ENCODE data around the gene OPCML.

The OPCML gene

DNA sequence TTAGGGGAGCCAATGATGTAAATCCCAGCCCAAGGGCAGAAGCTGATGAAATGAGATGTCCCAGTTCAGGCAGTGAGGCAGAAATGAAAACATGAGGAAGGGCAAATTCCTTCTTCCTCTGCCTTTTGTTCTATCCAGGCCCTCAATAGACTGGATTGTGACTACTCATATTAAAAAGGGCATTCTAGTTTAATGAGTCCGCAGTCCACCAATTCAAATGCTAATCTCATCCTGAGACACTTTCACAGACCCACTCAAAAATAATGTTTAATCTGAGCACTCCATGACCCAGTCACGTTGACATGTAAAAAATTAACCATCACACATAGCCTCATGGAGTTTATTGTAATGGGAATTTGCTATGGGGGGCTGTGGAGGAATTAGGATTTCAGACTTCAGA lies 717.9 kb downstream of the OPCML start:
- no peak overlapping the region for H3K4me3 ChIP-seq (ENCODE audit: low read depth, low read length, poor library complexity, severe bottlenecking)
- no peaks in the 10 kb centered on the region for H3K9me3 ChIP-seq (ENCODE audit: low read length)
- TF ChIP-seq, protein P1, sequence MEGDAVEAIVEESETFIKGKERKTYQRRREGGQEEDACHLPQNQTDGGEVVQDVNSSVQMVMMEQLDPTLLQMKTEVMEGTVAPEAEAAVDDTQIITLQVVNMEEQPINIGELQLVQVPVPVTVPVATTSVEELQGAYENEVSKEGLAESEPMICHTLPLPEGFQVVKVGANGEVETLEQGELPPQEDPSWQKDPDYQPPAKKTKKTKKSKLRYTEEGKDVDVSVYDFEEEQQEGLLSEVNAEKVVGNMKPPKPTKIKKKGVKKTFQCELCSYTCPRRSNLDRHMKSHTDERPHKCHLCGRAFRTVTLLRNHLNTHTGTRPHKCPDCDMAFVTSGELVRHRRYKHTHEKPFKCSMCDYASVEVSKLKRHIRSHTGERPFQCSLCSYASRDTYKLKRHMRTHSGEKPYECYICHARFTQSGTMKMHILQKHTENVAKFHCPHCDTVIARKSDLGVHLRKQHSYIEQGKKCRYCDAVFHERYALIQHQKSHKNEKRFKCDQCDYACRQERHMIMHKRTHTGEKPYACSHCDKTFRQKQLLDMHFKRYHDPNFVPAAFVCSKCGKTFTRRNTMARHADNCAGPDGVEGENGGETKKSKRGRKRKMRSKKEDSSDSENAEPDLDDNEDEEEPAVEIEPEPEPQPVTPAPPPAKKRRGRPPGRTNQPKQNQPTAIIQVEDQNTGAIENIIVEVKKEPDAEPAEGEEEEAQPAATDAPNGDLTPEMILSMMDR (IDR thresholded peaks at IDR 0.05; ENCODE audit: low read length): no peak
- TF ChIP-seq EZH2 (IDR thresholded peaks at IDR 0.05; ENCODE audit: borderline replicate concordance, low read length): no peak
- no peaks in the 10 kb centered on the region for H3F3A ChIP-seq (ENCODE audit: insufficient read depth, low read length)
- H3K9me2 ChIP-seq (ENCODE audit: low read depth, low read length): no peaks in the 10 kb centered on the region
- H3K27me3 ChIP-seq (ENCODE audit: insufficient read depth, low read length): no peaks in the 10 kb centered on the region
- H3K79me2 ChIP-seq (ENCODE audit: insufficient read depth, low read length): no peaks in the 10 kb centered on the region
- H3K9ac ChIP-seq (ENCODE audit: low read length): no peak overlapping the region
- no peak overlapping the region for H3K4me2 ChIP-seq (ENCODE audit: low read length)
- no peaks in the 10 kb centered on the region for H4K20me1 ChIP-seq (ENCODE audit: insufficient read depth, low read length)
- no peaks in the 10 kb centered on the region for H3K4me1 ChIP-seq (ENCODE audit: insufficient read depth, low read length, severe bottlenecking)
- no peak overlapping the region for H3K27ac ChIP-seq (ENCODE audit: low read depth, low read length, poor library complexity, severe bottlenecking)
- H3K36me3 ChIP-seq (ENCODE audit: insufficient read depth, low read length): no peaks in the 10 kb centered on the region
- no peak overlapping the region for H2AFZ ChIP-seq (ENCODE audit: low read length)

DNA sequence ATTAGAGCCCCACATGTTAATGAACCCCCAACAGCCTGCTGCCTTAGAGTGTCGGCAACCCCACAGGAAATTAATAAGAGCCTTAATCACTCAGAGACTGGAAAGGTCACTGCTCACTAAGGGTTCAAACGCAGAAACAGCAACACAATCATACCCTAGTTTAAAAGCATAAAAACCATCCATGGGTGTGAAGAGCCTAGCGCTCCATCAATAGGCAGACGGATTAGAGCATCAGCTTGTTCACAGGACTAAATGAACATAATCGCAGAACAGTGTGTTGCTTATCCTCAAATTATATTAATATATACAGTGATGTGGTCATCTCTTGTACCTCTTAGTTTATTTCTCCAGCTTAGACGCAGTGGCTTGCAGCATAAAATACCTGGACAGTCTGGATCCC lies 720.7 kb downstream of the OPCML start:
- no peaks in the 10 kb centered on the region for H3K4me1 ChIP-seq (ENCODE audit: insufficient read depth, low read length, severe bottlenecking)
- H3K9ac ChIP-seq (ENCODE audit: low read length): no peak overlapping the region
- no peak overlapping the region for H3K4me3 ChIP-seq (ENCODE audit: low read depth, low read length, poor library complexity, severe bottlenecking)
- H3K9me2 ChIP-seq (ENCODE audit: low read depth, low read length): no peaks in the 10 kb centered on the region
- no peaks in the 10 kb centered on the region for H3K27me3 ChIP-seq (ENCODE audit: insufficient read depth, low read length)
- TF ChIP-seq, protein P1 (IDR thresholded peaks at IDR 0.05; ENCODE audit: low read length): no peak
- TF ChIP-seq EZH2 (IDR thresholded peaks at IDR 0.05; ENCODE audit: borderline replicate concordance, low read length): no peak
- H3F3A ChIP-seq (ENCODE audit: insufficient read depth, low read length): no peaks in the 10 kb centered on the region
- no peaks in the 10 kb centered on the region for H4K20me1 ChIP-seq (ENCODE audit: insufficient read depth, low read length)
- no peaks in the 10 kb centered on the region for H3K79me2 ChIP-seq (ENCODE audit: insufficient read depth, low read length)
- H2AFZ ChIP-seq (ENCODE audit: low read length): no peak overlapping the region
- no peak overlapping the region for H3K27ac ChIP-seq (ENCODE audit: low read depth, low read length, poor library complexity, severe bottlenecking)
- no peak overlapping the region for H3K4me2 ChIP-seq (ENCODE audit: low read length)
- no peaks in the 10 kb centered on the region for H3K36me3 ChIP-seq (ENCODE audit: insufficient read depth, low read length)
- H3K9me3 ChIP-seq (ENCODE audit: low read length): no peaks in the 10 kb centered on the region

DNA sequence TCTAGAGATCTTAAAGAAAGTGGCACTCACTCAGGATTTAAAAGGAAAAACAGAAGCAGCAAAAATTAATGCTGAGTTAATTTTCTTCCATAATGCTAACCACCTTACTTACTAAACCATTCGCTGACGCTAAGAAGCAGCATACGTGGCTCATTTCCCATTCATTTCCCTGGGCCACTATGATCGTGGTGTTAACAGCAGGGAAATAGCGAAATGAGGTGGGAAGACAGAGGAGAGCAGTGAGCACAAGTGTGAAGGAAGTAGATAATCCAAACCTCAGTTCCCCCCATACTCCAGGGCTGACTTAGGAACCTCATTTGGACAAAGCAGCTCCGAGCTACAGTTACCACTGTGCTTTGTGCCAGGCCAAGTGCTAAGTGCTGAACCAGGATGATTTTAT lies 723.2 kb downstream of the OPCML start:
- no peaks in the 10 kb centered on the region for H3K9me2 ChIP-seq (ENCODE audit: low read depth, low read length)
- H3K4me3 ChIP-seq (ENCODE audit: low read depth, low read length, poor library complexity, severe bottlenecking): no peak overlapping the region
- no peaks in the 10 kb centered on the region for H3K4me1 ChIP-seq (ENCODE audit: insufficient read depth, low read length, severe bottlenecking)
- no peaks in the 10 kb centered on the region for H3K9me3 ChIP-seq (ENCODE audit: low read length)
- H3F3A ChIP-seq (ENCODE audit: insufficient read depth, low read length): no peaks in the 10 kb centered on the region
- no peak overlapping the region for H3K9ac ChIP-seq (ENCODE audit: low read length)
- no peaks in the 10 kb centered on the region for H3K36me3 ChIP-seq (ENCODE audit: insufficient read depth, low read length)
- no peaks in the 10 kb centered on the region for H3K79me2 ChIP-seq (ENCODE audit: insufficient read depth, low read length)
- no peak overlapping the region for H3K4me2 ChIP-seq (ENCODE audit: low read length)
- H2AFZ ChIP-seq (ENCODE audit: low read length): no peak overlapping the region
- H3K27ac ChIP-seq (ENCODE audit: low read depth, low read length, poor library complexity, severe bottlenecking): no peak overlapping the region
- no peaks in the 10 kb centered on the region for H4K20me1 ChIP-seq (ENCODE audit: insufficient read depth, low read length)
- no peaks in the 10 kb centered on the region for H3K27me3 ChIP-seq (ENCODE audit: insufficient read depth, low read length)
- TF ChIP-seq, protein P1 (IDR thresholded peaks at IDR 0.05; ENCODE audit: low read length): no peak
- no peak for TF ChIP-seq EZH2 (IDR thresholded peaks at IDR 0.05; ENCODE audit: borderline replicate concordance, low read length)

All from OCI-LY1 (cell line).